Small intestine (tissue), 7 donors: ENCODE data around the gene NID1. TPM values are rescaled to one million over a fixed set of nuclear protein-coding genes. Genes with fewer than 3 reads are reported as not detected.

Experiments used
- DNase-seq, 2 donors: peaks; one replicate each; pipeline versions ENCODE4 v3.0.0 to v3.0.0-alpha.2; 2013
- FAIRE-seq: peaks from 2 replicates; lab custom pipeline; 2012; peaks lifted over from hg19 to GRCh38; lab: Jason Lieb, UNC
- H3K27ac ChIP-seq, 3 donors: one replicate each; pipeline ENCODE4 v1.5.1; 2013; ENCODE audit warnings: low read length in 2 of 3, mild to moderate bottlenecking in 2 of 3, control low read depth in 1 of 3, inconsistent platforms in 1 of 3, low read depth in 1 of 3, moderate library complexity in 1 of 3
- H3K27me3 ChIP-seq, 3 donors: one replicate each; pipeline ENCODE4 v1.6.1; 2013; ENCODE audit warnings: low read length in 3 of 3, inconsistent platforms in 1 of 3; ENCODE audit not compliant: control insufficient read depth in 3 of 3, insufficient read depth in 3 of 3
- H3K36me3 ChIP-seq, 3 donors: one replicate each; pipeline ENCODE4 v1.6.1; 2013; ENCODE audit warnings: low read length in 3 of 3, inconsistent platforms in 1 of 3, low read depth in 1 of 3, mild to moderate bottlenecking in 1 of 3, moderate library complexity in 1 of 3; ENCODE audit not compliant: control insufficient read depth in 3 of 3, insufficient read depth in 2 of 3
- H3K4me1 ChIP-seq, 3 donors: one replicate each; pipeline ENCODE4 v1.6.1; 2013; ENCODE audit warnings: low read length in 2 of 3, inconsistent platforms in 1 of 3, low read depth in 1 of 3, mild to moderate bottlenecking in 1 of 3, moderate library complexity in 1 of 3; ENCODE audit not compliant: control insufficient read depth in 3 of 3, insufficient read depth in 2 of 3
- H3K4me3 ChIP-seq, 3 donors: one replicate each; pipeline ENCODE4 v1.5.1; 2013; ENCODE audit warnings: low read length in 3 of 3, control low read depth in 1 of 3, inconsistent platforms in 1 of 3, low read depth in 1 of 3, mild to moderate bottlenecking in 1 of 3, moderate library complexity in 1 of 3
- H3K9me3 ChIP-seq, 2 donors: one replicate each; pipeline ENCODE4 v1.6.1; 2013; ENCODE audit warnings: low read depth in 1 of 2, low read length in 1 of 2; ENCODE audit not compliant: control insufficient read depth in 2 of 2, insufficient read depth in 1 of 2
- WGBS, 3 donors: extraction: QIAGEN DNeasy Blood & Tissue Kit; methylation state at CpG; one replicate each; pipeline ENCODE4 v1.1.7; 2013; 5-methylcytosine and 5-hydroxymethylcytosine counted together
- polyA plus RNA-seq, 4 donors: library from polyadenylated mRNA; stranded (reverse) in 3 of 4; unstranded in 1 of 4; fragments of 200-250 nt in 3 of 4; fragments of 120-200 nt in 1 of 4; gene quantifications; one replicate each; pipeline versions ENCODE4 v1.2.1 to v1.2.3, GENCODE V29; 2013
- donor health status: healthy with polysubstance abuse.
- donor health status: control.
- donor health status: control.
- donor health status: Bipolar disorder and iron deficiency.
- donor health status: healthy.

The NID1 gene
- polyA plus RNA-seq, 4 donors: 0.67 to 62.0 (median 19.9) TPM

DNA sequence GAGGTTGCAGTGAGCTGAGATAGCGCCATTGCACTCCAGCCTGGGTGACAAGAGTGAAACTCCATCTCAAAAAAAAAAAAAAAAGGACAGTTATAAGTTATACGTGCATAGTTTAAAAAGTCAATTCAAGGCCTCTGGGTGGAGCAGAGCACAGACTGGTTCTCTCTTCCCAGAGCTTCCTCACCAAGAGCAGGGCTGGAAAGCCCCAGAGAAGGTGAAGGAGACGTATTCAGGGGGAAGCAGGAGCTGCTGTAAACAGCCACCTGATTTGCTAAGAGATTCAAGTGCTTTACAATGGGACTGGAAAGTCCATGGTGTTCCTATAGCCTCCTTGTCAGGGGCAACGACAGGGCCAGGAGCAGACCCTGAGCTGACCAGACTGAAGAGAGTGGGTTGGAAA, 113.2 kb downstream of the NID1 start:
- no peaks in the 10 kb centered on the region for H3K27me3 ChIP-seq
- WGBS, 3 donors: 79 to 93% (median 83%) methylated on average over 4 of the region's 4 CpGs
- no peak for FAIRE-seq
- DNase-seq: no peak
- H3K4me1 ChIP-seq: peaks cover 0 to 2% (median 0%) of the 10 kb centered on the region in 3 donors
- no peaks in the 10 kb centered on the region for H3K9me3 ChIP-seq
- no peaks in the 10 kb centered on the region for H3K36me3 ChIP-seq
- no peak overlapping the region for H3K4me3 ChIP-seq
- no peak overlapping the region for H3K27ac ChIP-seq

DNA sequence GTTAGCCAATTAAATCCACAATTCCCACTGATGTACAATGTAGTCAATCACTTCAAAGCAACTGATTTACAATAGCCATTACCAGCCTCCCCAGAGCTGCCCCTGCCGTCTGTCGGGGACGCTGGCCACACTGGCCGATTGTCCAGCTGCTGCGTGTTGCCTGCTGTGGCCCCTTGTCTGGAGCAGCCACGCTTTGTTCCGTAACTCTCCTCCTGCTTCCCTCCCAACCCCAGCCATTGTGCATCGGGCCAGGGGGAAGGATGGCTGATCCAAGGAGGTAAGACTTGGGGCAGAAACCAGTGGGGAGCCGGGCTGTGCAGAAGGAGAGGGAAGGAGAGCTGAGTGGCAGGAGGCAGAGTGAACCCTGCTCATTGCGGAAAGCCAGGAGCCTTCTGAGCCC, 114.6 kb downstream of the NID1 start:
- FAIRE-seq: no peak
- peaks cover 0 to 4% (median 0%) of the 10 kb centered on the region in 3 donors for H3K27me3 ChIP-seq
- 92 to 94% (median 93%) methylated on average over 10 of the region's 10 CpGs for WGBS, 3 donors
- H3K4me1 ChIP-seq: peaks cover 0 to 2% (median 0%) of the 10 kb centered on the region in 3 donors
- H3K9me3 ChIP-seq: no peaks in the 10 kb centered on the region
- H3K4me3 ChIP-seq: no peak overlapping the region
- no peaks in the 10 kb centered on the region for H3K36me3 ChIP-seq
- H3K27ac ChIP-seq: no peak overlapping the region
- DNase-seq: no peak

DNA sequence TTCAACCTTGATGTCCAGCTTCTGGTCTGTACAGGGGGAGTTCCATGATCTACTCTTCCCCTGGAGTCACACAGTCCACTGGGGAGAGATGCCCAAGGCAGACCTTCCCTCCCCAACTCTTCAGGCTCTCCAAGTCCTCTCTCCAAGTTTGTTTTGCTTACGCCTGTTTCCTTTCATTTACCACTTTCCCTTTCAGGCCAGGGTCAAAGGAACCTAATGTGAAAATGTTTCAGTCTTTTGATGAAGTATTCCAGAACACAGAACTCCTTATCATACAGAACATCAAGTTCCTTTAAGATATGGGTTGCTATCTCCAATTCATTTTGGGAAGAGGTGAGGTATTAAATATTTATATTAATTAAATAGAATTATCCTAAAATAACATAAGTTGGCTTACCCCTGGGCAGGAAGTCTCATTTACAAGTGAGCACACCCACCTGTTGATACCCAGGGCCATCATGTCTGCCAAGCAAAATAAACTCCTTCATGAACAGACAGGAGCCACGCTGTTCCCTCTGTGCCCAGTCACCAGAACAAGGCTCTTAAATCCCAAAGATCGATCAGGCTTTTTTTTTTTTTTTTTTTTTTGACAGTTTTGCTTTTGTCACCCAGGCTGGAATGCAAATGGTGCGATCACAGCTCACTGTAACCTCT, 116.0 kb downstream of the NID1 start:
- FAIRE-seq (no peak), DNase-seq (no peak)
- Histone ChIP-seq H3K9me3 (no peaks in the 10 kb centered on the region), H3K27me3 (peaks cover 0 to 4% (median 0%) of the 10 kb centered on the region in 3 donors), H3K4me1 (no peaks in the 10 kb centered on the region), H3K27ac (no peak overlapping the region), H3K36me3 (no peaks in the 10 kb centered on the region), H3K4me3 (no peak overlapping the region)
- 81 to 92% (median 91%) methylated on average over 4 of the region's 4 CpGs for WGBS, 3 donors

GRCh38 chr1:235947989-235948388, 116.9 kb downstream of the NID1 start:
- H3K27ac ChIP-seq: no peak overlapping the region
- peaks cover 0 to 4% (median 0%) of the 10 kb centered on the region in 3 donors for H3K27me3 ChIP-seq
- no peaks in the 10 kb centered on the region for H3K4me1 ChIP-seq
- no peaks in the 10 kb centered on the region for H3K9me3 ChIP-seq
- WGBS, 3 donors: 81 to 83% (median 83%) methylated on average over 7 of the region's 7 CpGs
- no peak for DNase-seq
- no peaks in the 10 kb centered on the region for H3K36me3 ChIP-seq
- no peak overlapping the region for H3K4me3 ChIP-seq
- FAIRE-seq: no peak

GRCh38 chr1:235946571-235946981, 118.3 kb downstream of the NID1 start:
- no peak for FAIRE-seq
- H3K4me1 ChIP-seq: no peaks in the 10 kb centered on the region

DNA sequence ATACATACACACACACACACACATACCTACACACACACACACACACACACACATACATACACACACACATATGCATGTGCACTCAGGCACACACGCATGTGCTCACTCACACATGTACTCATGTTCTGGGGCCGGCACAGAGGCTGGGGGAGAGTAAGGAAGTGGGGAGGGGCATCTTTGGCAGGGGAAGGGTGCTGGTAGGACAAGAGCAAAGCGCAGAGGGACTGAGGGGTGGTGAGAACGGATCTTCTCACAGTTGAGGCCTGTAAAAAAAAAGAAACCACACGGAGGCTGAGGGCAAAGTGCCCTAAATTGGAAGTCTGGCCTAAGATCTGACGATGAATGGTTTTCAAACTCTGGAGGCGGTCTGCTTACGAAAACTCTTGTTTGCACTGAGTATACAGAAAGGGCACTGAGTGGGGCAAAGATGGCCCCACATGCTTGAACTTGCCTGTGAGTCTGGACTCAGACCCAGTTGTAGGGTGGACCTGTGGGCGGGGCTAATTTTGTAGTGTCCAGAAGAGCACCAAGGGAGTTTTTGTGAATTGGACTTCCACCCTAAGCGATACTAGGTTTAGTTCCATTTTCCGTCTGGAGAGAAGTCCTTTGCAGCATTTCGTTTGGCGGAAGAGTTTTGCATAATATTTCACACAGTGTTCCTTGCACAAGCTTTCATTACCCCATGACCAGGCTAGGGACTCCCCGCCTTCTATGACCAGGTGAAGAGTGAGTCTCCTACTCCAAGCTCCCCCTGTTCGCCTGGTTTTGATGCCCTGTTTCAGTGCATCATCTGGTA, 118.9 kb downstream of the NID1 start:
- H3K27me3 ChIP-seq: peaks cover 0 to 4% (median 0%) of the 10 kb centered on the region in 3 donors
- no peaks in the 10 kb centered on the region for H3K4me1 ChIP-seq
- H3K36me3 ChIP-seq: no peaks in the 10 kb centered on the region
- DNase-seq: no peak
- no peaks in the 10 kb centered on the region for H3K9me3 ChIP-seq
- no peak for FAIRE-seq
- no peak overlapping the region for H3K4me3 ChIP-seq
- peak overlapping the region in 1 of 3 donors; percentile 36 for H3K27ac ChIP-seq
- 85 to 89% (median 87%) methylated on average over 15 of the region's 15 CpGs for WGBS, 3 donors

More at GRCh38 chr1:235946571-235946981, 118.3 kb downstream of the NID1 start:
- DNase-seq: no peak
- Histone ChIP-seq H3K36me3 (no peaks in the 10 kb centered on the region), H3K4me3 (no peak overlapping the region), H3K9me3 (no peaks in the 10 kb centered on the region), H3K27me3 (peaks cover 0 to 4% (median 0%) of the 10 kb centered on the region in 3 donors), H3K27ac (peak overlapping the region in 1 of 3 donors; percentile 36)
- whole genome bisulfite sequencing, 3 donors: 74 to 87% (median 82%) methylated on average over 5 of the region's 5 CpGs

DNA sequence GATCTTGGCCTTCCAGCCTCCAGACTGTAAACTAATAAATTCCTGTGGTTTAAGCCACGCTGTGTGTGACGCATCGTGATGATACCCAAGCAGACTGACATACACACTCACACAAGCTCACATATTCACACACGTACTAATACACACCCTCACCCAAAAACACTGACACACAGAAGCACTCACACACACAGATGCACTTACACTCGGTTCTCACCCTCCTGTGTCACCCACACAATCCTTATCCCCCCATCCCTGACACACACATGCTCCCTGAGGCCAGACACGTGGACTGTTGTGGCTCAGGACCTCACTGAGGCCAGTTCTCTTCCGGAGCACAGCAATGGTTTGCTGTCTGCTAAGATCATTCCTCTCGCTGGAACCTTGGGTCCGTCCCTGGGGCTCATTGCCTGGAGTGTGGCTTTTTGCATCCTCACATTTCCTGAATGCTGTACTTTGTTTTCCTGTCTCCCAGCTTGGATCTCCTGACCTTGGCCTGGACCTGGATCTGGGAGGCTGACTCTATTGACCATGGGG, 121.2 kb downstream of the NID1 start:
- no peaks in the 10 kb centered on the region for H3K36me3 ChIP-seq
- peaks cover 0 to 5% (median 0%) of the 10 kb centered on the region in 3 donors for H3K4me1 ChIP-seq
- H3K4me3 ChIP-seq: no peak overlapping the region
- no peaks in the 10 kb centered on the region for H3K9me3 ChIP-seq
- no peak for DNase-seq
- H3K27me3 ChIP-seq: peaks cover 0 to 4% (median 0%) of the 10 kb centered on the region in 3 donors
- WGBS, 3 donors: 59 to 71% (median 66%) methylated on average over 9 of the region's 9 CpGs
- no peak overlapping the region for H3K27ac ChIP-seq
- FAIRE-seq: no peak

- H3K27ac ChIP-seq: no peak overlapping the region
- FAIRE-seq (no peak), DNase-seq (no peak)
- peaks cover 0 to 4% (median 0%) of the 10 kb centered on the region in 3 donors for H3K27me3 ChIP-seq
- 92 to 95% (median 92%) methylated on average over 6 of the region's 6 CpGs for WGBS, 3 donors
- H3K4me1 ChIP-seq: peaks cover 0 to 6% (median 0%) of the 10 kb centered on the region in 3 donors
- H3K9me3 ChIP-seq: no peaks in the 10 kb centered on the region
- no peak overlapping the region for H3K4me3 ChIP-seq
- H3K36me3 ChIP-seq: no peaks in the 10 kb centered on the region
These were observed 121.8 kb downstream of the NID1 start for GRCh38 chr1:235942979-235943575.
